Natural killer cell treated with Interleukin-12 subunit alpha and Interleukin-12 subunit beta and Interleukin-15 and Interleukin-18, amount 100 ng/mL, for 72 hours (primary cell): ENCODE measurements around the gene APOBEC4. TPM values are rescaled to one million over a fixed set of nuclear protein-coding genes. Genes with fewer than 3 reads are reported as not detected.
"Not testable (repeated sequence)": the region's sequence is repeated elsewhere in the genome, so short reads cannot be mapped to it uniquely, and the experiment has no call there.

ENCODE experiments used
- ATAC-seq, 2 donors: fragments of 150-1000 bp; cut with Tn5 transposase in 1 of 2; sonication (Bioruptor Pico), chemical (Tn5 transposase) in 1 of 2; 2 replicates each; pipeline ENCODE4 v1.10.0; 2021
- DNase-seq: peaks from one replicate; pipeline ENCODE4 v3.0.0; 2022; ENCODE audit warnings: low spot score
- H3K27ac Mint-ChIP-seq, 2 donors: 1 replicate in 1 of 2; 2 replicates in 1 of 2; pipeline ENCODE4 v1.8.0; 2022; ENCODE audit warnings: mixed read lengths in 2 of 2, mild to moderate bottlenecking in 1 of 2, moderate library complexity in 1 of 2
- H3K27me3 Mint-ChIP-seq, 2 donors: 1 replicate in 1 of 2; 2 replicates in 1 of 2; pipeline ENCODE4 v1.8.0; 2022; ENCODE audit warnings: mixed read lengths in 2 of 2
- H3K36me3 Mint-ChIP-seq: one replicate; pipeline ENCODE4 v1.8.0; 2022; ENCODE audit warnings: mixed read lengths
- H3K4me1 Mint-ChIP-seq, 2 donors: 1 replicate in 1 of 2; 2 replicates in 1 of 2; pipeline ENCODE4 v1.8.0; 2022; ENCODE audit warnings: low read depth in 2 of 2, mixed read lengths in 2 of 2, mild to moderate bottlenecking in 1 of 2
- H3K4me3 Mint-ChIP-seq: one replicate; pipeline ENCODE4 v1.8.0; 2022; ENCODE audit warnings: mixed read lengths
- H3K9me3 Mint-ChIP-seq: 2 replicates; pipeline ENCODE4 v1.8.0; 2022; ENCODE audit warnings: mixed read lengths
- total RNA-seq, 2 donors: library from RNA; stranded (reverse); gene quantifications; one replicate each; pipeline ENCODE4 v1.2.3, GENCODE V29; 2022

The APOBEC4 gene
- total RNA-seq, 2 donors from 2014 or later, result not detected

DNA sequence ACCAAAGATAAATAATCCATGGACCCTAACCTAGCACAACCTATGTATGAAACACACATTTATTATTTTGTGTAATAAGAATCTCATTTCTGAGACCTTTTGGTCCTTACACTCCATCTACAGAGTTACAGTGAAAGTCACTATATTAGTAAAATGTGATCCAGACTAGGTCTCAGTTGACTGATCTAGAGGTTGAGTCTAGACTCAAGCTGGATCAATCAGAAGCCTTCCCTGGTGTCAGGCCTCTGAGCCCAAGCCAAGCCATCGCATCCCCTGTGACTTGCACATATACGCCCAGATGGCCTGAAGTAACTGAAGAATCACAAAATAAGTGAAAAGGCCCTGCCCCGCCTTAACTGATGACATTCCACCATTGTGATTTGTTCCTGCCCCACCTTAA is 40.1 kb downstream of the APOBEC4 start:
- not testable (repeated sequence) for ATAC-seq, H3K36me3 Mint-ChIP-seq
- H3K4me1 Mint-ChIP-seq, result peaks cover 0 to 11% of the 10 kb centered on the region in 2 donors

DNA sequence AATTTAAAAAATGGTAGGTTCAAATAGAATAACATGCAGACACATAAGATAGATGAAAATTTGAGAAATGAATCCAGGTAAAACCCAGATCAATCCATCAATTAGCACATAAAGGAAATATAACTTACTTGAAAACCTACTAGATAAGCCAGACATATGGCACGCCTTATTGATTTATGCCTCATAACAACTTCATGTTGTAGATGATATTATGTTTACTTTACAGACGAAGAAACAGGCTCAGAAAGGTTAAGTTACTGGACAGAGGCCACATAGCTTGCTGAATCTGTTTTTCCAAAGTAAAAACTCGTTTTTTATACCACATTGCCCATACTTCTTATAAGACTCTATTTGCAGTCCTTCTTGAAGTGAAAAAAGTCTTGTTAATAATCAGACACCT is 40.7 kb downstream of the APOBEC4 start:
- Mint-ChIP-seq H3K4me1 (peaks cover 0 to 11% of the 10 kb centered on the region in 2 donors), H3K4me3 (no peak overlapping the region), H3K27me3 (peaks cover 7 to 8% of the 10 kb centered on the region in 2 donors), H3K27ac (no peak overlapping the region), H3K36me3 (no peaks in the 10 kb centered on the region), H3K9me3 (no peaks in the 10 kb centered on the region)
- ATAC-seq, result no peak
- no peak for DNase-seq

More for the DNA sequence above, 40.1 kb downstream of the APOBEC4 start:
- not testable (repeated sequence) for DNase-seq, H3K27ac Mint-ChIP-seq, H3K27me3 Mint-ChIP-seq, H3K4me3 Mint-ChIP-seq, H3K9me3 Mint-ChIP-seq

DNA sequence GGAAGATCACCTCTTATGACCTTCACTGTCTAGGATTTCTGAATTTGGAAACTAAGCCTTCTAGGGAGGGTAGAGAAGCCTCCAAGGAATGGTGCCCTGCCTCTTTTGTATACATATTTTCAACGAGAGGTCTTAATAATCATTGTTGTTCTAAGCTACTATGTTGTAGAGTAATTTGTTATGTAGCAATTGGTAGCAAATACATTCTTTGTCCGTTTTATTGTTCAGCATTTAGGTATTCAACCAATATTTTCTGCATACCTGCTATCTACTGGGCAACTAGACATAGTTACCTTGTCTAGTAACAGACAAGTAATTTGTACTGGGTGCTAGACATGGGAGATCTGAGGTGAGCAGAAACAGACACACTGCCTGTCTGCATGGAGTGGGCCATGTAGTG is 42.1 kb downstream of the APOBEC4 start:
- no peak overlapping the region for H3K27ac Mint-ChIP-seq
- no peak overlapping the region for H3K4me3 Mint-ChIP-seq
- H3K36me3 Mint-ChIP-seq, result no peaks in the 10 kb centered on the region
- ATAC-seq (no peak), DNase-seq (no peak)
- peaks cover 7 to 8% of the 10 kb centered on the region in 2 donors for H3K27me3 Mint-ChIP-seq
- H3K9me3 Mint-ChIP-seq, result no peaks in the 10 kb centered on the region
- peaks cover 0 to 7% of the 10 kb centered on the region in 2 donors for H3K4me1 Mint-ChIP-seq

DNA sequence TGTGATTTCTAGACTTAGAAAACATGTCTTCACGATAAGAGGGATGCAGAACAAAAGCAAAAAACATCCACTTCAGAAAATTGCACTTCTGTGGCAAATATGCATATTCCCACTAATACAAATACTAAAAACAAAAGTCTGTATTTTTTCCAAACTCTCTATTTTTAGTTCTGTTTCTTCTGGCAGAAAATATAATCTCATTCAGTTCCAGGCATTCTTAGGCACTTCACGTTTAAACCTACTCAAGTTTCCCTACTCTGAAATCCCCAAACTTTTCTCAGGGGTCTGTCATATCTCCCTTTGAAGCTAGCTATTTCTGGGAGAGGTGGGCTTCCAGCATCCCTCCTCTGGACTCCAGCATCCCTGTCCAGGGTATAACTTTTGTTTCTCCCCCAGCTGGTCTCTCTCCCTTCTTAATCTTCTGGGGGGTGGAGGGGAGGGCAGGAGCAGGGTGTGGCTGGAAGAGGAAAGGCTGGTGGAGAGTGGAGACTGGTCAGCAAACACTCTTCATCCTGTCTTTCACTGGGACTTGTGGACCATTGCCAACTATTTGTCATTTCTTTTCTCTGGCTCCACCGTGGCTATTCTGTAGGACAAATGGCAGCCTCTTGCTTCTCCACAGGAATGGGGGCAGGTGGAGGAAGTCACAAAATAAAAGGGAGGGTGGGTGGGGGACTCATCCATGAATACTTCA is 43.2 kb downstream of the APOBEC4 start:
- H3K36me3 Mint-ChIP-seq, result no peaks in the 10 kb centered on the region
- ATAC-seq (no peak), DNase-seq (no peak)
- no peaks in the 10 kb centered on the region for H3K9me3 Mint-ChIP-seq
- peaks cover 4 to 10% of the 10 kb centered on the region in 2 donors for H3K4me1 Mint-ChIP-seq
- H3K27me3 Mint-ChIP-seq, result peaks cover 5 to 7% of the 10 kb centered on the region in 2 donors
- no peak overlapping the region for H3K4me3 Mint-ChIP-seq
- H3K27ac Mint-ChIP-seq, result no peak overlapping the region

DNA sequence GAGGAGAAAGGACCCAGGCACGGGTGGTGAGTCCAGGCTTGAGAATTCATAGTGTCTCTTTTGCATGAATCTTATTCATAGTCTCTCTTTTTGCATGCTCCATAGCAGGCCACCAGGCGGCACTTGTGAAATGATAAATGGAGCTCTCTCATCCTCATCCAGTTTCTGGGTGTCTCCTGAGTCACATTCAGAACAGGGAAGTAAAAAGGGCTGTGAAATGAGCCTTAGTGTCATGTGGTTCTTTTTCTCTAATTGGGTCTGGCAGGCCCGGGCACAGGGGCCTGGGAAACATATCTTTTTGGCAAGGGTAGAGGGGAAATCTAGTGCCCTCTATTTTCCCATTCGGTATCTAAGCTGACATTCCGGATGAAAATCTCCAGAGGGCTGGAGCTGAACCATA is 43.8 kb downstream of the APOBEC4 start:
- no peak overlapping the region for H3K27ac Mint-ChIP-seq
- no peaks in the 10 kb centered on the region for H3K36me3 Mint-ChIP-seq
- peaks cover 10 to 12% of the 10 kb centered on the region in 2 donors for H3K4me1 Mint-ChIP-seq
- no peak for ATAC-seq
- DNase-seq, result no peak
- H3K9me3 Mint-ChIP-seq, result no peaks in the 10 kb centered on the region
- H3K27me3 Mint-ChIP-seq, result peaks cover 0 to 3% of the 10 kb centered on the region in 2 donors
- no peak overlapping the region for H3K4me3 Mint-ChIP-seq

DNA sequence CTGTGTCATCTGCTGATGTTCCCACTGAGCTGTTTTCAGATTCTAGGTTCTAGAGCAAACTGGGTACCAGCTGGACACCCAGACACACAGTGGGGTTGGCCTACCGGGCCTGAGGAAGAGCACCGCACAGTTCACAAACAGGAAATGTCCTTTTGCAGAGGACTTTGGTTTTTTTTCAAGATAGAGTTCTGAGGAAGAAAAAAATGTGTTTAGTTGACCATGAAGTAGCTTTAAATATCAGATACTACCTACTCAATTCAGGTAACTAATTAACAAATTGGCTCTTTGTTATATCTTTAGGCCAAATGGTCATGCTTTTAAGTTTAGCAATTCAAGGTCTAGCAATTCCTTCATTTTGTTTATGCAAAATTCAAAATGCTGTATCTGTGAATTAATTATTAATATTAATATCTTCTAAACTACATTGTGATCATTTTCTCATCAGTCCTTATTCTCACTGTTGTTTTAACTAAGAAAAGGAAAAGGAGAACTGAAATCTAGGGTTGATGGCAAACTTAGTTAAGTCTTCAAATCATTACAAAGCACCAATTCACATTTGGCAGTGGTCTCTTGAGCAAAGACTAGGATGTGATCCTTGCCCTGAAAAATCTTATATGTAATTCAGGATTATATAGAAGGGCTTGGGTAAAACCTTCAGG is 45.7 kb downstream of the APOBEC4 start:
- Mint-ChIP-seq H3K4me3 (no peak overlapping the region), H3K9me3 (no peaks in the 10 kb centered on the region), H3K4me1 (peaks cover 18 to 19% of the 10 kb centered on the region in 2 donors), H3K36me3 (no peaks in the 10 kb centered on the region), H3K27ac (peak overlapping the region in 1 of 2 donors; percentile 58), H3K27me3 (peaks cover 0 to 5% of the 10 kb centered on the region in 2 donors)
- ATAC-seq (no peak), DNase-seq (no peak)

DNA sequence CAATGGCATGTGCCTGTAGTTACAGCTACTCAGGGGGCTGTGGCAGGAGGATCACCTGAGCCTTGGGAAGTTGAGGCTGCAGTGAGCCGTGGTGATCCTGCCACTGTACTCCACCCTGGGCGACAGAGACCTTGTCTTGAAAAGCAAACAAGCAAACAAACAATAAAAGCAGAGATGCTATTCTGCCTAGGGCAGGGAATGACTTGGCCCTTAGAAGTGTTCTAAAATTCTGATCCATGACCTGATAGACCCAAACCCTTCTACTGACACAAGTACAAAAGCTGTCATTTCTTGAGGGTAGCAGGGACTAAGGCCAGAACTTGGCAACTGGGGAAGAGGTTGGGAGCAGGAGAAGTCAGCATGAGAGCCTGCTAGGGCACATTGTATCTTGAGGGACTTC is 47.2 kb downstream of the APOBEC4 start:
- ATAC-seq (no peak), DNase-seq (no peak)
- Mint-ChIP-seq H3K4me1 (peaks cover 18 to 22% of the 10 kb centered on the region in 2 donors), H3K9me3 (no peaks in the 10 kb centered on the region), H3K4me3 (no peak overlapping the region), H3K27me3 (peaks cover 0 to 2% of the 10 kb centered on the region in 2 donors), H3K27ac (no peak overlapping the region), H3K36me3 (no peaks in the 10 kb centered on the region)

DNA sequence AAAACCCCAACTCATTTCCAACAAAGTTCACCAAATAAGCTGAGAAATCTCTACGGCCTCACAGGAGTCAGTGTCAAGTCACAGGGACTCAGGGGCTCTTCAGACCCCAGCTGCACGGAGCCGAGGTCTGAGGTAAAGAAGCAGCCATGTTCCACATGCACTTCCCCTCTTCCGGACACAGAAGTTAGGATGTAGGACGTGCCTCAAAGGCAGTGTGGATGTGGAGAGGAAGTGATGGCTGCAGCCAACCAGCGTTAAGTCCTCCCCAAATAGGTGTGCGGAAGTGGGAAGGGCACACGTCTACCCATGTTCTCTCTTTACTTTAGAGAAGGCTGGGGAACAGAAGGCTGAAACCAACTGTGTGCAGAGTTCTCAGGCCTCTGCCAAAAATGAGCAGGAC is 48.3 kb downstream of the APOBEC4 start:
- no peaks in the 10 kb centered on the region for H3K9me3 Mint-ChIP-seq
- no peak for DNase-seq
- H3K36me3 Mint-ChIP-seq, result no peaks in the 10 kb centered on the region
- peaks cover 0 to 2% of the 10 kb centered on the region in 2 donors for H3K27me3 Mint-ChIP-seq
- H3K27ac Mint-ChIP-seq, result peak overlapping the region in 1 of 2 donors; percentile 60
- ATAC-seq, result no peak
- H3K4me3 Mint-ChIP-seq, result peak overlapping the region; percentile 60
- H3K4me1 Mint-ChIP-seq, result peaks cover 21 to 31% of the 10 kb centered on the region in 2 donors

DNA sequence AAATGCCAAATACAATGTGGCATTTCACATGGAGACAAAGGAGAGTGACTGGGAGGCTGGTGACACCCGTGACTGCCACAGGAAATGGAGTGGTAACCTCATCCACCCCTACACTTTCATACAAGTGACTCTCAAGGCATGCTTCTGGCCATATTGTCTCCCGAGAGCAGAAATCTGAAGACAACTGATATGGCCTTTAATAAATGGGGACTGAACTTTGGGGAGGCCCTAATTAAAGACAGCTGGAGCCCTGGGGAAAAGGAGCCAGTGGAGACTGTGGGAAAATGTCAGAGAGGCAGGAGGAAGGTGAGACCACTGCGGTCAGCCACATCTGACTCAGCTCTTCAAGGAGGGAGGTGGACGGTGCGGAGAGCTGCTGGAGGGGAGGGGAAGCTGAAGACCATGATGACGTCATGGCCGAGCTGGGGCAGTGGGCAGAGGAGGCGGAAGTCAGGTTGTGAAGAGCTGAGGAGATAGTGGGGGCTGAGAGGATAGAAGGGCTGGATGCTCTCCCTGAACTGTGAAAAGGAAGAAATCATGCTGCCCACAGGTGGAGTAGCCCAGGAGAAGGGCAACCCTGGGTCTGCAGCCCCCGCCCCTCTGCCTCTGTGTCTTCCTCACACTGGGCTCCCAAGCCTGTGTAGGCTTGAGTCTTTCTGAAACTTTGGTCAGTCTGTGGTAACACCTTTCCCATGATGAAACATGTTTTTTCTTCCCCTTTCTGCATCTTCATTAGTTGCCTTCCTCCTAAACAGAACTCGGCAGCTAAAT is 48.9 kb downstream of the APOBEC4 start:
- no peaks in the 10 kb centered on the region for H3K36me3 Mint-ChIP-seq
- ATAC-seq (peak; percentile 66 to 81), DNase-seq (no peak)
- peak overlapping the region; percentile 30 to 60 for H3K27ac Mint-ChIP-seq
- no peaks in the 10 kb centered on the region for H3K9me3 Mint-ChIP-seq
- peaks cover 27 to 34% of the 10 kb centered on the region in 2 donors for H3K4me1 Mint-ChIP-seq
- H3K27me3 Mint-ChIP-seq, result peaks cover 0 to 2% of the 10 kb centered on the region in 2 donors
- H3K4me3 Mint-ChIP-seq, result peak overlapping the region; percentile 60

DNA sequence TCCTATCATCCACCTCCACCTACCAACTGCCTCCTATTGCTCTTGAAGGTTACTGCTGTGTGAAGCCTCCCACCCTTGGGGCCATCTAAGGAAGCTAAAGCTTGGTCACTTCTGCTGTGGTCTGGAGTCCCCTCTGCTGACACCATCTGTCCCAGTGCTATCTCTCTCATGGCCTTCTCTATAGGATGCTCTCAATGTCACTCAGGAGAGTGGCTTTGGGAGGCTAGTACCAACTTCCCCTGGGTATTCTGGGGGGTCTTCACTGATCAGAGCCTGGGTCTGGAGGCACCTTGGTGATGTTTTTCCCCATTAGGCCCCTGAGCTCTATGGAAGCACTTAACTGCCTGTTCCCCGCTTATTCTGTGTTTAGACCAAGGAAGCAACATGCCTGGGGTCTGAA is 50.6 kb downstream of the APOBEC4 start:
- no peaks in the 10 kb centered on the region for H3K36me3 Mint-ChIP-seq
- H3K27me3 Mint-ChIP-seq, result peaks cover 0 to 2% of the 10 kb centered on the region in 2 donors
- H3K4me3 Mint-ChIP-seq, result no peak overlapping the region

DNA sequence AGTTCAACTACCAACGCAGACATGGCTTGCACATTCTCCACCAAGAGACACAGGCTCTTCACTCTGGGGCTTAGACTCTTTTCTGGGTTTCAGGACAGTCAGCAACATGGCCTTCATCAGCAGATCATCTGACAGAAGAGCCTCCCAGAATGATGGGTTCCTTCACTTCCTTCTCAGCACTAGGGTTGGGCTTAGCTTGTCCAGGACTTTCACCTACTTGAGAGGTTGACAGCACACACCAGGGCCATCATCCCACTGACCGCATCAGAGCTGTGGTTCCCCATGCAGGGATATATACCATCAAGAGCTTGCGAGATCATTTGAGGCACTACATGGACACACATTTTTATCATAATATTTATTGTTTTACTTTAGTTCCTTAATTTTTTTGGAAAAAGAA is 52.5 kb downstream of the APOBEC4 start:
- no peaks in the 10 kb centered on the region for H3K36me3 Mint-ChIP-seq
- H3K27ac Mint-ChIP-seq, result peak overlapping the region in 1 of 2 donors; percentile 55
- peaks cover 41 to 45% of the 10 kb centered on the region in 2 donors for H3K4me1 Mint-ChIP-seq

More for the DNA sequence above, 50.6 kb downstream of the APOBEC4 start:
- no peak for ATAC-seq
- H3K9me3 Mint-ChIP-seq, result no peaks in the 10 kb centered on the region
- H3K27ac Mint-ChIP-seq, result peak overlapping the region in 1 of 2 donors; percentile 32
- DNase-seq, result no peak
- peaks cover 41 to 47% of the 10 kb centered on the region in 2 donors for H3K4me1 Mint-ChIP-seq

DNA sequence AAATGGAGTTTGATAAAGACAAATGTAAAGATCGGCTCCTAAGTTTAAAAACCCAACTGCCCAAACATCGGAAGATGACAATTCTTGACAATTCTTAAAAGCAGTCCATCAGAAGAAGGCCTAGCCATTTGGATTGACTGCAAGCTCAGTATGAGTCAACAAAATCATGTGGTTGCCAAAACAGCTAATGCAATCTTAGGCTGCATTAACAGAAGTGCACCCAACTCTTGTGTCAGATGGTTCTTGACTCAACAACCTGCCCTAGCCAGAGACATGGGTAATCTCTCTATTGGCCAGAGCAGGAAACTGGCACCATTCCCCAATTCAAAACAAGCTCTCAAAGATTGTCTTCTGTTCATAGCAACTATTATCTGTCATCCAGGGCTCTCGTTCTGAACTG is 53.0 kb downstream of the APOBEC4 start:
- no peak overlapping the region for H3K4me3 Mint-ChIP-seq
- no peaks in the 10 kb centered on the region for H3K9me3 Mint-ChIP-seq
- peaks cover 39 to 44% of the 10 kb centered on the region in 2 donors for H3K4me1 Mint-ChIP-seq
- DNase-seq, result no peak
- H3K36me3 Mint-ChIP-seq, result no peaks in the 10 kb centered on the region
- H3K27ac Mint-ChIP-seq, result peak overlapping the region in 1 of 2 donors; percentile 55
- peaks cover 0 to 2% of the 10 kb centered on the region in 2 donors for H3K27me3 Mint-ChIP-seq
- ATAC-seq, result peak; percentile 54 to 60

More for the DNA sequence above, 52.5 kb downstream of the APOBEC4 start:
- no peak for ATAC-seq
- H3K27me3 Mint-ChIP-seq, result peaks cover 0 to 2% of the 10 kb centered on the region in 2 donors
- H3K9me3 Mint-ChIP-seq, result no peaks in the 10 kb centered on the region
- no peak for DNase-seq
- H3K4me3 Mint-ChIP-seq, result no peak overlapping the region

DNA sequence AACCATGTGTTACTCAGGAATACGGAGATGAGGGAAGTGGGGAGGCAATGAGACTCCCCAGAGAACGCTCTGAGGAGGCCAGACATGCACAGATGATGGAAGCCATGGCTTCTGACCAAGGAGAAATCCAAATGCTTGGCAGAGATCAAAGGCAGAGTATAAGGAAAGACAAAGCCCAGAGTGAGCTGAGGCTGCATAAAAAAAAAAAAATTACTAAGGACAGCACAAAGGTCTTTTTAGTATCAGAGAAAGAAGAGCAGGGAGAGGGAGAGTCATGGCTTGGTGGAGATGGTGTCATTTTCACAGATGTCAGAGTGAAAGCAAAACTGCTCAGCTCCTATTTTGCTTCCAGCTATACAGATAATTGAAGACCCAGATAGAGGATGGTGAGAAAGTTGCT is 54.7 kb downstream of the APOBEC4 start:
- Mint-ChIP-seq H3K27ac (peak overlapping the region; percentile 6 to 76), H3K4me3 (peak overlapping the region; percentile 4), H3K27me3 (peaks cover 4 to 5% of the 10 kb centered on the region in 2 donors), H3K36me3 (no peaks in the 10 kb centered on the region), H3K4me1 (peaks cover 27 to 33% of the 10 kb centered on the region in 2 donors), H3K9me3 (no peaks in the 10 kb centered on the region)
- ATAC-seq (peak; percentile 75 to 88), DNase-seq (no peak)
